GM19025 (cell line): Measurements from ENCODE around the gene PARK7.
A peak's percentile ranks its signal among the peaks of the same experiment; 100 is the strongest.

Experiments used
- ATAC-seq: cut with Tn5 transposase; IDR thresholded peaks from one replicate; pipeline ENCODE4 v1.9.1; 2021; ENCODE audit warnings: mild to moderate bottlenecking, low read depth, moderate library complexity; ENCODE audit not compliant: unreplicated experiment

The PARK7 gene

DNA sequence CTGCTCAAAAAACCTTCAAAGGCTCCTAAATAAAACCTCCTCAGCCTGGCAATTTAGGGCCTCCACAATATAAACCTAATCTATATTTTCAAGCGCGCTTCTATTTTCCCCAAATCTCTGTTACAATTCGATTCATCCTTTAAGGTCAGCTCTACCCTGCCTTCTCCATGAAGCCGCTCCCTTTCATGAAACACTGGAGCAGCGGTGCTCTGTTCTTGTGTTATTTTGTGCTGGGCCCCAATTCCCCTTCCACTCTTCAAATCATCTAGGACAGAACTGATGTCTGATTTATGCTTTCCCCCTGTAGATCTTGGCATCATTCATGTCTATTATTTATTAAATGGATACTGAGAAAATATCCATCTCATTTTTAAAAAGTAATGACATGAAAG, 57.7 kb downstream of the PARK7 start:
- ATAC-seq = no peak

DNA sequence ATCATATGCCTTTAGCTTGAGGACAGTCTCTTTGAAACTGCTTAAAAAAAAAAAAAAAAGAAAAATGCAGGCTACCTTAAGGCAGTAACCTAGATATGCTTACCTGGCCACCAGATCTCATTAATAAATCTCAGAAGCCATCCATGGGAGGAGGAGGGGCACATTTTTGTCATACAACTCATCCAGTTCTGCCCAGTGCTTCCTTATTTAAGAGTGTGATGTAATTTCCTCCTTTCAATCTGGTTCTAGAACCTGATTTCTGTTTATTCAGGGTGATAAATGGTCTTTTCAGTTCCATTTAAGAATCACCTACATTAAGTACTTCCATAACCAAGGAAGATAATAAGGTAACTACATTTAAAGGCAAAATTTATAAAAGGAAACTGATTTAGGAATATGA, 58.5 kb downstream of the PARK7 start:
- ATAC-seq = no peak

- ATAC-seq = no peak
Observed at GRCh38 chr1:8021676-8022266, 60.3 kb downstream of the PARK7 start.

DNA sequence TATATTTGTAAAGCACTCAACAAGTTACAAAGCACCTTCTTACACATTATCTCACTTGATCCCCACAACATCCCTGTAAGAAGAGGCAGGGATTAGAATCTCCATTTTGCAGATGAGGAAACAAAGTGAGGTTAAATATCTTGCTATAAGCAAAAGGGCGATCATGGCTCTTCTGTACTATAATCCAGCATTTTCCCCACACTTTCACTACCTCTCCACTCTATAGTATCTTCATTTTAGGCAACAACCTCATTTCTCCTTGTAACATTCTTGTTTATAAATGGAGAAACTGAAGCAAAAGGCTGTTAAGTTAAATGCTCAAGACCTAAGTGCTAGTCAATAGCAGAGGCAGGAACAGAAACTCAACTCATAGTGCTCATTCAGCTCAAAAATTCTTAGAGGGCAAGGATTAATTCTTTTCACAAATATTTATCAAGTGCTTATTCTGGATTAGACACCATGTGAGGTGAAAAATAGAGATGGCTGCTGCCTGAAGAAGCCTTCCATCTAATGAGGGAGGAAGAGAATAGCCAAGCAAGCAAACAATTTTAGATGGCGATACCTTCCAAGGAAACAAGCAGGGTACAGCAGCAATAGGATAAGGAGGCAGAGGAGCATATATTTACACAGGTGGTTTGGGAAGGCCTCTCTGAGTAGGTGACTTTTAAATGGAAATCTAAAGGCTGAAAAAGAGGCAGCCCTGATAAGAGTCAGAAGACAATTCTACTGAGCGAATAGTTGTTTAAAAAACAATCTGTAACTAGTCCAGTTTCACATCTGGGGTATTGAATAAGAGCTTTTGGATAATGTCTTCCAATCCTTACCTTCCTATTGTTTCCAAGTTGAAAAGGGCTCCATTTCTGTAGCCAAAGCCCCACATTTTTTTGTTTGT, 61.1 kb downstream of the PARK7 start:
- no peak for ATAC-seq

GRCh38 chr1:8023287-8023994, 61.9 kb downstream of the PARK7 start:
- no peak for ATAC-seq

DNA sequence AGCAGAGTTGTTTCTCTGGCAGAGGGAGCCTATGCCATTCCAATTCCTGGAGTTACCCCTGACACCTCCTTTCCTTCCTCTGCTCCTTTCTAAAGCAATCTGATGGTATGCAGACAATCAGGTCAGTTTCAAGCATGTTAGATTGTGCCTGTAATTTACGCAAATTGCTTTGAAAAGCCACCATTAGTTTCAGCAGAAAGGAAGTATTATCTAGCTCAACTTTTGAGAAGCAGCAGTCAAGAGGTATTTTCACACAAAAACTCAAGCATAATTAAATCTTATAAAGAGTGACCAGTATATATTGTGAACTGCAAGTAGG, 62.4 kb downstream of the PARK7 start:
- ATAC-seq = no peak

GRCh38 chr1:8024329-8024728, 62.8 kb downstream of the PARK7 start:
- no peak for ATAC-seq

DNA sequence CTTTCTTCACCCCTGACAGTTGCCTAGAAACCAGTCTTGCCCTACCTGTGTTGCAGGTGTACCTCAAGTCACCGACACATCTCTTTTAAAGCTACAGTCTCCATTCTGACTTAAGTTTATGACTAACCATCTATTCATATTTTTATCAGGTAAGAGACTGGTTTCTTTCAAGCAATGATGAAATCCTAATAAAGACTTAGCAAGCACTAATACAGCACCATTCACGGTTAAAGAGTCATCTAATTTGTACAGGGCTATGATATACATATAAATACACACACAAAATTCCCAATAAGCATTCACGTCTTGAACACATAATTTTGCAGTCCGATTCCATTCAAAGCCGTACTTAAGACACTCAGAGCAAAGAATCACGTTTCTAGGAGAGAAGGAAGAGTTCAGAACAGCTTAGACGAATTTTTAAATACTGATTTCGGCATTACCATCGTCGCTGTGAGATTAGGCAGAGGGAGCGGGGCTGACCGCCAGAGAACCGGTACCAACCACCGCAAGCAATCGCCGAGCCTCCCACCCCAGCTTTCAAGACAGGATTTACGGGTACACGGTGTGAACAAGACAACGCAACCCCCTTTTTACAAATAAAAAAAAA, 63.7 kb downstream of the PARK7 start:
- no peak for ATAC-seq

DNA sequence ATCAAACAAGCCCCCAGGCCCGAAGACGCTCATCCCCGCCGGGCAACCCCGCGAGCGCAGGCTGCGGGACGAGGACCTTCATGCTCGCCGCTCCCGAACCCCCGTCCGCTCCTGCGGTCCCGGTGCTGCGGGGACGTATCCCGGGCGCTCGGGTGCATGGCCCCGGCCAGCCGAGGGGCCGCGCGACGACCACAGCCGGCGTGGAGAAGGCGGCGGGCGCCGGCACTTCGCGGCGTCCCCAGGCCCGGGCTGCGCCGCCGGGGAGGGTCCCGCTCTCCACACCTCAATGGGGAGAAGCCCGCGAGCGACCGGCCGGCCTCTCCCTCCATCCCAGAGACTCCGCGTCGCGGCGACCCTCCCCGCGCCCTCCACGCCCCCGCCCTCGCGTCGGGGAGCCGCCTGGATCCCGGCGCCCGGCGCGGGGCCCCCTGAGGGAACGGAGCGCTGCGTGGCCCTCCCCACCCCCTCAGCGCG, 64.2 kb downstream of the PARK7 start:
- ATAC-seq = no peak

DNA sequence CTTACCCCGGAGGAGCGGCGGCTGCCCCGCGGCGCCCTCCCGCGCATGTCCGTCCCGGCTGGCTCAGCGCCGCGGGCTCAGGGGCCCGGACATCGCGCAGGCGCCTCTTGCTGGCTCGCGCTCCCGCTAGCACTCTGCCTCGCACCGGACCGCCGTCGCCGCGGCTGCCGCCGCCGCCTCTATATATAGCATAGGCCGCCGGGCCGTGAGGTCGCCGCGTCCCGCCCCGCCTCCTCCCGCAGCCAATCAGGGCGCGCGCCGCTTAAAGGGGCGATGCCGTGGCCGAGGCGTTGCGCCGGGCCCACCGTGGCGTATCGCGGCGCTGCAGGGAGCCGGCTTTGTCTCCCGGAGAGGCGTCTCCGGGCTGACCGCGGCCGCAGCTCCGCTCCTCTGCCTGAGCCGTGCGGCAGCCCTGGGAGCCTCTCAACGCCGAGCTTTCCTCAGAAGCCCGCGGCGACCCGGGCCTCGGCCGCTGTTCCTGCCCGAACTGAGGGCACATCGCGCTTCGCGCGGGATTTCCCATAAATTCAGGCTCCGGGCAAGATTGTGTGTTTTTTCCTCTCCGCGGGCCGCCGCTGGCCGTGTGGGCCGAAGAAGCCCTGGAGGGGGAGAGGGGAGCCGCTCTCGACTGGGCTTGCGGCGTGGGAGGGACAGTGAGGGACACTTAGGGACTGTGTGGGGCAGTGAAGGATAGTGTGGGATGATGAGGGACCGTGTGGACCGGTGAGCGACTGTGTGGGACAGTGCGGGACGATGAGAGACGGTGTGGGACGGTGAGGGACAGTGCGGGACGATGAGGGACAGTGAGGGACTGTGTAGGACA, 64.9 kb downstream of the PARK7 start, which contains the start of gene ERRFI1:
TSS of gene ERRFI1 (minus strand) at position 157 of the 823 bp plus-strand sequence. CDS start 10,690 bp downstream, outside the sequence.
- peak; percentile 93 for ATAC-seq

- ATAC-seq = no peak
Observed at GRCh38 chr1:8026976-8027747, 65.7 kb downstream of the PARK7 start.

- ATAC-seq = no peak
Observed at GRCh38 chr1:8027748-8028570, 66.4 kb downstream of the PARK7 start.

GRCh38 chr1:8028571-8028910, 67.0 kb downstream of the PARK7 start:
- no peak for ATAC-seq

GRCh38 chr1:8031176-8031785, 69.8 kb downstream of the PARK7 start:
- ATAC-seq = no peak

GRCh38 chr1:8032366-8032910, 70.9 kb downstream of the PARK7 start:
- ATAC-seq = no peak

DNA sequence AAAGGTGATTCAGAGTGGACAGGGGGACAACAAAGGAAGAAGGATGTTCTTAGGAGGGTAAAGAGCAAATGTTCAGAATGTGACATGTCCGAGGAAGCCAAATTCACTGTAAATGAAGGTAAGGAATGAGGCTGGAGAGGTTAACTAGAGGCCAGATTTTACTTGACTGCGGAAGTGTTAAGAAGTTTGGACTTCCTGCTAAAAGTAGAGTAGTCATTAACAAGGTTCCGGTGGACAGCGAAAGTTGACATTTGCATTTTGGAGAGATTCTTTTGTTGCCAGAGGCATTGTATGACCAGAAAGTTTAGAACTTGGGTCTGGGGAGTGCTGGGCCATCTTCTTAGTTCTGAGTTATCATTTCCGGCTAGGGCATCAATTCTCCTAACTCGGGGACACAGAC, 71.8 kb downstream of the PARK7 start:
- no peak for ATAC-seq
